Naive B cell (primary cell): ENCODE data around the gene ZNF346. TPM values are rescaled to one million over a fixed set of nuclear protein-coding genes. Genes with fewer than 3 reads are reported as not detected.

ENCODE experiments used
- ATAC-seq, 2 donors: fragments of 150-1000 bp; cut with Tn5 transposase; 2 replicates each; pipeline ENCODE4 v1.10.0; 2021; ENCODE audit warnings: low read depth in 2 of 2, mild to moderate bottlenecking in 2 of 2, moderate library complexity in 2 of 2
- DNase-seq: peaks from one replicate; pipeline ENCODE4 v3.0.0; 2022
- H3K27ac Mint-ChIP-seq, 6 donors: one replicate each; pipeline ENCODE4 v1.8.0; 2020 to 2022; ENCODE audit warnings: mild to moderate bottlenecking in 6 of 6, mixed read lengths in 6 of 6, moderate library complexity in 5 of 6, inconsistent platforms in 2 of 6
- H3K27me3 Mint-ChIP-seq, 3 donors: one replicate each; pipeline ENCODE4 v1.8.0; 2021 to 2022; ENCODE audit warnings: mixed read lengths in 3 of 3, mild to moderate bottlenecking in 1 of 3
- H3K36me3 Mint-ChIP-seq, 2 donors: one replicate each; pipeline ENCODE4 v1.8.0; 2020 to 2022; ENCODE audit warnings: mixed read lengths in 2 of 2, inconsistent platforms in 1 of 2, mild to moderate bottlenecking in 1 of 2
- H3K4me1 Mint-ChIP-seq, 3 donors: one replicate each; pipeline ENCODE4 v1.8.0; 2020 to 2022; ENCODE audit warnings: mixed read lengths in 3 of 3, inconsistent platforms in 1 of 3, mild to moderate bottlenecking in 1 of 3, moderate library complexity in 1 of 3
- H3K4me3 Mint-ChIP-seq, 8 donors: one replicate each; pipeline ENCODE4 v1.8.0; 2020 to 2022; ENCODE audit warnings: mild to moderate bottlenecking in 8 of 8, mixed read lengths in 8 of 8, moderate library complexity in 8 of 8, inconsistent platforms in 2 of 8
- H3K9me3 Mint-ChIP-seq, 7 donors: one replicate each; pipeline ENCODE4 v1.8.0; 2020 to 2022; ENCODE audit warnings: mixed read lengths in 7 of 7, mild to moderate bottlenecking in 5 of 7, inconsistent platforms in 2 of 7, moderate library complexity in 1 of 7
- polyA plus RNA-seq, 6 donors: library from polyadenylated mRNA; unstranded; fragments of 300-500 nt; fragmentation: Illumina TruSeq; gene quantifications; one replicate each; pipeline ENCODE4 v1.2.3, GENCODE V29; 2021; ENCODE audit warnings: low read depth in 6 of 6

The ZNF346 gene
- polyA plus RNA-seq, 6 donors from 2014 or later: 12.3 to 23.2 (median 16.5) TPM

DNA sequence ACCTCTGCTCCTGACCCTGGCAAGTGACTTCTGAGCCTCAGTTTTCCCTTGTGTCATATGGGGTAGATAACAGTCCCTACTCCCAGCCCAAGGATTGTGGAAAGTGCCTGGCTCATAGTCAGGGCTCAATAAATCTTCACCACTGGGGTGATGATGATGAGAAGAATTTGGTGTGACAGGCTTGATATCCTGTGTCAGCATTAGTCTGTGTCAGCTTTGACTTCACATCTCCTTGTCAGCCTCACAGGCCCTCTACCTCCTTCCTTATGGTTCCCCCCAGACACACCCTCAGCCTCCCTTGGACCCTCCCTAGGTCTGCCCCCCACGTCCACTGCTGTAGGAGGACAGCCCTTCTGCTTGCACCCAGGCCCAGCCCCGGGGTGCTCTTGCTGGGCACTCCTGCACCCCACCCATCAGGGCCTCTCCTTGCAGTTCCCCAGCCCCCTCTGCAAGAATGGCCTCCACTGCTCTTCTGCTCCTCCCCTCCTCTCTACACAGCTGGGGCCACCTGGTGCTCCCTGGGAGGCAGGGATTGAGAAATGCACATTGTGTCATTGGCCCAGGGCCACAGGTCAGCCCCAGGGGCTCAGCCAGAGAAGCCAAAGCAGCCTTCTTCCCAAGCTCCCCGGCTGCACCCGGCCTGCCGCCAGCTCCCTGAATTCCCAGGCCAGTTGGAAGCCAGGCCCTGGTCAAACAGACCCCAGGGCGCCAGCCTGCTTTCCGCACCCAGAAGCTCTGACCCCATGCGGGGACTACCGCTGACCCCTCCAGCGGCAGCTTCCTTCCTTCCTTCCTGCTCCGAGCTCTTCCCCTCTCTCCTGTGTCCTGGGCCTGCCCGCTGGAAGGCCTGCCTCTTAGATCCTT is 72.0 kb downstream of the ZNF346 start:
- Mint-ChIP-seq H3K4me3 (peak overlapping the region in 1 of 8 donors; percentile 9), H3K27me3 (no peaks in the 10 kb centered on the region), H3K27ac (peak overlapping the region in 1 of 6 donors; percentile 52), H3K9me3 (no peaks in the 10 kb centered on the region), H3K4me1 (peaks cover 0 to 5% (median 4%) of the 10 kb centered on the region in 3 donors), H3K36me3 (no peaks in the 10 kb centered on the region)
- ATAC-seq (no peak), DNase-seq (no peak)

DNA sequence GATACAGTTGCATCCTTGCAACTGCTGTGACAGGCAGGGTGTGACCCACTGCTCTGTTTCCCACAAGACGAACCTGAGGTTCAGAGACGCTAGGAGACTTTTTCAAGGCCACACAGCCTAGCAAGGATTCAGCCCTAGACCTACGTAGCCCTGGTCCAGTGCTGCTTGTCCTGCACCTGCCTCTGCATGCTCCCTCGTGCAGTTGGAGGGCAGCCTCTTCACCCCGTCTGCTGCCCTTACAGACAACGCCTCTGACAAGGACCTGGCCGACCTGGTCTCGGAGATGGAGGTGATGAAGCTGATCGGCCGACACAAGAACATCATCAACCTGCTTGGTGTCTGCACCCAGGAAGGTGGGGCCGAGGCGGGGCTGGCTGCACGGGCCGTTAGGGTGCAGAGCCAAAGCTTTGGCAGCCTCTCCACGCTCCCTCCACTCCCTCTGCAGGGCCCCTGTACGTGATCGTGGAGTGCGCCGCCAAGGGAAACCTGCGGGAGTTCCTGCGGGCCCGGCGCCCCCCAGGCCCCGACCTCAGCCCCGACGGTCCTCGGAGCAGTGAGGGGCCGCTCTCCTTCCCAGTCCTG is 72.7 kb downstream of the ZNF346 start:
- H3K9me3 Mint-ChIP-seq: no peaks in the 10 kb centered on the region
- H3K27ac Mint-ChIP-seq: peak overlapping the region in 1 of 6 donors; percentile 37
- H3K36me3 Mint-ChIP-seq: no peaks in the 10 kb centered on the region
- no peak overlapping the region for H3K4me3 Mint-ChIP-seq
- DNase-seq: no peak
- peaks cover 5 to 7% (median 5%) of the 10 kb centered on the region in 3 donors for H3K4me1 Mint-ChIP-seq
- no peak for ATAC-seq
- H3K27me3 Mint-ChIP-seq: no peaks in the 10 kb centered on the region

DNA sequence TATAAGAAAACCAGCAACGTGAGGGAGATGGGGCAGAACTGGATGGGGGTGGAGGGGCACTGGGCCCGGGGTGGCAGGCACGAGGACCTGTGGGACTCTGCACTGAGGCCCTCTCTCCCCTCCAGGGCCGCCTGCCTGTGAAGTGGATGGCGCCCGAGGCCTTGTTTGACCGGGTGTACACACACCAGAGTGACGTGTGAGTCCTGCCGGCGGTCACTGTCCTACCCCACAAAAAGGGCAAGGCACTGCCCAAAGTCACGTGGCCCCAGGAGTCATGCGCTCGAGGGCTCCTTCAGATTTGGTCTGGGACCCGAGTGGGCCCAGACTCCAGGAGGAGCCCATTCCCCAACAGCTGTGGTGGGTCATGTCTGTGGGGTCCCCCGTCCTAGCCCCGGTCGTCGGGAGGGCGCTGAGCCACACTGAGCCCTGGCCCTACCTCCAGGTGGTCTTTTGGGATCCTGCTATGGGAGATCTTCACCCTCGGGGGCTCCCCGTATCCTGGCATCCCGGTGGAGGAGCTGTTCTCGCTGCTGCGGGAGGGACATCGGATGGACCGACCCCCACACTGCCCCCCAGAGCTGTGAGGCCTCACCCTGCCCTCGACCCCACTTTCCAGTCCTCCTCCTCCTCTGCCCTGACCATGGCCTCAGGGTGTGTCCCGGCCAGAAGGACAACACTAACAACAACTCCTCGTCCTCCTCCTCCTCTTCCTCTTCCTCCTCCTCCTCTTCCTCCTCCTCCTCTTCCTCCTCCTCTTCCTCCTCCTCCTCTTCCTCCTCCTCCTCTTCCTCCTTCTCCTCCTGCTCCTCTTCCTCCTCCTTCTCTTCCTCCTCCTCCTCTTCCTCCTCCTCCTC is 73.9 kb downstream of the ZNF346 start:
- no peaks in the 10 kb centered on the region for H3K27me3 Mint-ChIP-seq
- DNase-seq: no peak
- no peak overlapping the region for H3K4me3 Mint-ChIP-seq
- H3K9me3 Mint-ChIP-seq: no peaks in the 10 kb centered on the region
- no peaks in the 10 kb centered on the region for H3K36me3 Mint-ChIP-seq
- no peak overlapping the region for H3K27ac Mint-ChIP-seq
- H3K4me1 Mint-ChIP-seq: peaks cover 5 to 7% (median 5%) of the 10 kb centered on the region in 3 donors
- no peak for ATAC-seq

DNA sequence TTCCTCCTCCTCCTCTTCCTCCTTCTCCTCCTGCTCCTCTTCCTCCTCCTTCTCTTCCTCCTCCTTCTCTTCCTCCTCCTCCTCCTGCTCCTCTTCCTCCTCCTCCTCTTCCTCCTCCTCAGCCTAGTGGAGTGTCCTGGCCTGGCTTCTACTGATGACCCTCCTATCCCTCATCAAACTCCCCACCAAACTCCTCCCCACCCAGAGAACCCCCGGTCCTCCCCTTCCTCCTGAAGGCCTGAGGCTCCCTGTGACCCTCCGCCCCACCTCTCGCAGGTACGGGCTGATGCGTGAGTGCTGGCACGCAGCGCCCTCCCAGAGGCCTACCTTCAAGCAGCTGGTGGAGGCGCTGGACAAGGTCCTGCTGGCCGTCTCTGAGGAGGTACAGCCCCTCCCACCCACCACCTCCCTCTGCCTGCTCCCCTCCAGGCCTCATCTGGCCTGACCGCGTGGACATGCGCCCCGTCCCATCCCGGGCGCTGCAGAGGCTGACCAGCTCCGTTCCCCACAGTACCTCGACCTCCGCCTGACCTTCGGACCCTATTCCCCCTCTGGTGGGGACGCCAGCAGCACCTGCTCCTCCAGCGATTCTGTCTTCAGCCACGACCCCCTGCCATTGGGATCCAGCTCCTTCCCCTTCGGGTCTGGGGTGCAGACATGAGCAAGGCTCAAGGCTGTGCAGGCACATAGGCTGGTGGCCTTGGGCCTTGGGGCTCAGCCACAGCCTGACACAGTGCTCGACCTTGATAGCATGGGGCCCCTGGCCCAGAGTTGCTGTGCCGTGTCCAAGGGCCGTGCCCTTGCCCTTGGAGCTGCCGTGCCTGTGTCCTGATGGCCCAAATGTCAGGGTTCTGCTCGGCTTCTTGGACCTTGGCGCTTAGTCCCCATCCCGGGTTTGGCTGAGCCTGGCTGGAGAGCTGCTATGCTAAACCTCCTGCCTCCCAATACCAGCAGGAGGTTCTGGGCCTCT is 74.8 kb downstream of the ZNF346 start:
- Mint-ChIP-seq H3K9me3 (no peaks in the 10 kb centered on the region), H3K27me3 (no peaks in the 10 kb centered on the region), H3K36me3 (no peaks in the 10 kb centered on the region), H3K27ac (no peak overlapping the region), H3K4me3 (peak overlapping the region in 1 of 8 donors; percentile 57), H3K4me1 (peaks cover 5 to 7% (median 5%) of the 10 kb centered on the region in 3 donors)
- DNase-seq (no peak), ATAC-seq (no peak)

DNA sequence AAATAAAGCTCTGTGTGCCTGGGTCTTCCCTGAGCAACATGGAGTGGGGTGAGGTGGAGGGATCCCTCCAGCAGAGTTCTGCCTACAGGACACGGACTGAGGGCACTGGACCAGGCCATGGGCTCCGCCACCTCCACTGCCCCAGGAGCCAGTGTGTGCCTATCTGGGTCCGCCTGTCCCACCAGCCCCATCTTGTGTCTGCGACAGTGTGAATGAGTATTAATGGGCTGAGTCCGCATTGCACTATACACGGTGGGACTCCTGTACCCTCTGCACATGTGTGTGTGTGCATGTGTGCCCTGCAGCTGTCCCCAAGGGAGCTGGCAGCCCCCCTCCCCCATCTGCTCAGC is 75.6 kb downstream of the ZNF346 start:
- Mint-ChIP-seq H3K27me3 (no peaks in the 10 kb centered on the region), H3K9me3 (no peaks in the 10 kb centered on the region), H3K4me1 (peaks cover 5 to 7% (median 5%) of the 10 kb centered on the region in 3 donors), H3K27ac (no peak overlapping the region), H3K4me3 (no peak overlapping the region), H3K36me3 (no peaks in the 10 kb centered on the region)
- ATAC-seq (no peak), DNase-seq (no peak)

DNA sequence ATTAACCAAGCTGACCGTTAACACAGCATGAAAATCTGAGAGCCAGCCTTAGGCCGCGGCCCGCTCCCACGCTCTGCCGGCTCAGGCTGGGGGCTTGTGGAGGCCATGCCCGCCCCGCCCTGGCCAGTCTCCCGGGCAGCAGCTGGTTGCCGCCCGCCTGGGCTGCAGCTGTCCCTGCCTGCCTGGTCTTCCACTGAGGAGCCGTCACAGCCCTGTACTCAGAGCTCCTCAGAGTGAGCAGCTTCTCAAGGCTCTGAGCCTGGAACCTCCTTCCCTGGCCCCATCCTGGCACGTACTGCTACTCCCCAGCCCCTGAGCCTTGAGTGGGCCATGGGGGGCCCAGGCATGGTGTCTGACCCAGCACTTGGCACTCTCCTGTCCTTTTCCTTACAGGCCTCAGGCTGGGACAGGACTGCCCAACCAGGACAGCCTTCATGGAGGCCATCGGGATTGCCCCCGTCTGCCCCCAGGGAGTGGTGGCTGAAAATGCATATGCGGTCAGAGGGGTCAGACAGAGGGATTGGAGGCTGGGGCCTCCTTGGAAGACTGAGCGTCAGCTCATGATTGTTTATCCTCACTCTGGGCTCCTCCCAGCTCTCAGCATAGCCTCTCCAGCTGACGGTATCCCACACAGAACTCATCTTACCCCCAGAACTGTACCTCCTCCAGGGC is 76.1 kb downstream of the ZNF346 start:
- H3K27me3 Mint-ChIP-seq: peaks cover 0 to 5% (median 2%) of the 10 kb centered on the region in 3 donors
- H3K9me3 Mint-ChIP-seq: no peaks in the 10 kb centered on the region
- DNase-seq: no peak
- H3K4me3 Mint-ChIP-seq: no peak overlapping the region
- peaks cover 5 to 7% (median 5%) of the 10 kb centered on the region in 3 donors for H3K4me1 Mint-ChIP-seq
- peak overlapping the region in 1 of 6 donors; percentile 36 for H3K27ac Mint-ChIP-seq
- no peak for ATAC-seq
- H3K36me3 Mint-ChIP-seq: no peaks in the 10 kb centered on the region

DNA sequence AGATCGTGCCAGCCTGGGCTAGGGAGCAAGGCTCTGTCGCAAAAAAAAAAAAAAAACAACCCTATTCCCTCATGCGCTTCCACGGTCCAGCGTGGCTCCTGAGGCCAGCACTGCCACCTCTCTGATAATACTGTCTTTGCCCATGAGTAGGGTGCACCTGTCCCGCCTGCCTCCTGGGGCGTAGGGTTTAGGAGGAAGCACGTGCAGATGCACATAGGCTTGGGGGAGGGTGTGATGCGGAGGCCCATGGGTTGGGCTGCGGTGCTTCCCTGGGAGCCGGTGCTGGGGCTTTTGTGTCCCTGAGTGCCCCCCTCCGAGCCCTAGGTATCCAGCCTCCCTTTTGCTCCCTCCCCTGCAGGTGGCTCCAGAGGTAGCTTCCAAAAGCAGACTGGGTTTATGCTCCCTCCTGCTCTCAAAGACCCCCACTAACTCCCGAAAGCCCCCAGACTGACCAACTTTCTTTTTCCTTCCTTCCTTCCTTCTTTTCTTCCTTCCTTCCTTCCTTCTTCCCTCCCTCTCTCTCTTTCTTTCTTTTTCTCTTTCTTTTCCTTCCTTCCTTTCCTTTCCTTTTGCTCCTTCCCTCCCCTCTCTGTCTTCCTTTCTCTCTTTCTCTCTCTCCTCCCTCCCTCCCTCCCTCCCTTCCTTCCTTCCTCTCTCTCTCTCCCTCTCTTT is 77.1 kb downstream of the ZNF346 start:
- Mint-ChIP-seq H3K27me3 (peaks cover 0 to 12% (median 10%) of the 10 kb centered on the region in 3 donors), H3K36me3 (no peaks in the 10 kb centered on the region), H3K4me3 (no peak overlapping the region), H3K4me1 (peaks cover 5 to 7% (median 5%) of the 10 kb centered on the region in 3 donors), H3K27ac (no peak overlapping the region), H3K9me3 (no peaks in the 10 kb centered on the region)
- peak; percentile 51 to 62 for ATAC-seq
- no peak for DNase-seq

DNA sequence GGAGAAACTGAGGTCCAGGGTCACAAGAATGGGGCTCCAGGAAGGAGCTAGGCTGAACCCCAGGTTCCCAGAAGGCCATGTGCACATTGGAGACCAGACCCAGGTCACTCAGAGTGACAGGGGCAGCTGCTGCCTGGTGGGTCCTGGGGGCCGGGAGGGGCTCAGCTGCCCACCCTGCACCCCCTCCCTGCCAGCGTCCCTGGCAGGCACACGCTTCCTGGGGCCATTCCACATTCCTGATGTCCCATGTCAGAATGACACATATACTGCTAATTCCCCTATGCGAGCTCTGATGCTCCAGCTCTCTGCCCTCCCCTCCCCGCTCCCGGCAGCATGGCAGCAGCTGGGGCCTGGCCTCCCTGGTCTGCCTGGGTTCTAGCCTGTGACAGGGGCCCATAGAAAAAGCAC is 78.2 kb downstream of the ZNF346 start:
- peaks cover 0 to 14% (median 10%) of the 10 kb centered on the region in 3 donors for H3K27me3 Mint-ChIP-seq
- no peaks in the 10 kb centered on the region for H3K9me3 Mint-ChIP-seq
- H3K27ac Mint-ChIP-seq: no peak overlapping the region
- DNase-seq (no peak), ATAC-seq (no peak)
- H3K4me3 Mint-ChIP-seq: no peak overlapping the region
- H3K4me1 Mint-ChIP-seq: peaks cover 5 to 7% (median 5%) of the 10 kb centered on the region in 3 donors
- H3K36me3 Mint-ChIP-seq: no peaks in the 10 kb centered on the region

DNA sequence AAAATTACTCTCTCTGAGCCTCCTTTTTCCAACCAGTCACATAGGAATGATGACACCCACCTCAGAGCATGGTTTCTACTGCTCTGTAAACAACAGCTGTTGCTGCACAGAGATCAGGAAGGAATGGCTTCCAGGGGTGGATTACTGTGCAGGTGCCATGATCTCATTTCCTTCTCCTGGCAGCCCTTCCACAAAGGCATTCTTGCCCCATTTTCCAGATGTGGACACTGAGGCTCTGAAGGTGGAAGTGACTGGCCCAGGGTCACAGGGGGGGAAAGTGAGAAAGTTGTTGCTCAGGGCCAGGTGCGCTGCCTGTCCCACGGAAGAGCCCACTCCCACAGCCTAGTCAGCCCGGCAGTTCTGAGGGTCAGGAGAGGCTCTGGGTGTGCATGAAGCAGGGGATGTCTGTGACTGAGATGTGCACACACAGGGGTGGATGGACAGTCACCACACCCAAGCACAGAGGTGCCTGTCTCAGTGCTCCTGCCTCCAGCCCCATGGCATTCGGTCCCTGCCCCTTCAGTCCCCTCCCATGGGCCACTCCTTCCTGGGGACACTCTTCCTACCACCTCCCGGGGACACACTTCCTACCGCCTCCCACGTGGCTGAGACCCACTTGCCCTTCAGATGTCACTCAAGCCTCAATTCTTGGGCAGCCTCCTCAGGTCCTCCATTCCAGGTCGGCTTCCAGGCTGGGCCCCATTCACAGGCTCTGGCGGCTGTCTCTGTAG is 81.2 kb downstream of the ZNF346 start:
- peak overlapping the region in 1 of 6 donors; percentile 12 for H3K27ac Mint-ChIP-seq

DNA sequence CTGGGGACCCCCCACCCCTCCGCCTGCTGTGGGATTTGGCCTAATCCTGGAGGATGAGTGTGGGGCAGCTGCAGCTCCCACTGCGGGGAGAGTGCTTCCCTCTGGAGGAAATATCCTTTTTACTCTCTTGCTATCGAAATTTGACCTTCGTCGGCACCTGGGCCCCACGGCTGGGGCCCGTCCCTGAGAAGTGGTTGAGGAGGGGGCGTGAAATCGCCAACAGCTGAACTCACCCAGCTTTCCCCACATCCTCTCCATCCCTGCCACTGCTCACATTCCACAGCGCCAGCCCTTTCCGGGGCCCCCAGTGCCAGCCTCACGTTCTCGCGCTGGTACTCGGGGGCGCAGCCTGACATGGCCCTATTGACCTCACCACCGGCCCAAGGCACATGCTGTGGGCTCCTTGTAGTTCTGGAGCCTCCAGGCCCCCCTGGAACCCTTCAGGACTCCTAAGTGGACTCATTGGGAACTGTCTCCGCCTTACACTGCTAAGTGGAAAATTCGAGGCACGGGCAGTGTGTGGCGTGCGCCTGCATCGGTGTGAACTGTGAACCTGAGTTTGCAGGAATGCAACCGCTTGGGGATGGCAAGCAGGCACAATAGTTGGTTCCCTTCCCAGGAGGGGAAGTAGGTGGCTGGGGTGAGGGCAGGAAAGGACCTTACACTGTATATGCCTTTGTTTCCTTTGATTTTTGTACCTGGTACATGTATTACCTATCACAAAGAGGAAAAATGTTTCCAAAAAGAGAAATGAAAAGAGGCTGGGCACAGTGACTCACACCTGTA is 83.4 kb downstream of the ZNF346 start:
- H3K36me3 Mint-ChIP-seq: no peaks in the 10 kb centered on the region
- DNase-seq (no peak), ATAC-seq (no peak)
- peaks cover 0 to 31% (median 10%) of the 10 kb centered on the region in 3 donors for H3K27me3 Mint-ChIP-seq
- no peak overlapping the region for H3K4me3 Mint-ChIP-seq
- H3K9me3 Mint-ChIP-seq: no peaks in the 10 kb centered on the region
- H3K27ac Mint-ChIP-seq: no peak overlapping the region
- H3K4me1 Mint-ChIP-seq: no peaks in the 10 kb centered on the region

More for the DNA sequence above, 81.2 kb downstream of the ZNF346 start:
- peaks cover 0 to 25% (median 10%) of the 10 kb centered on the region in 3 donors for H3K27me3 Mint-ChIP-seq
- no peak for ATAC-seq
- no peaks in the 10 kb centered on the region for H3K36me3 Mint-ChIP-seq
- no peak overlapping the region for H3K4me3 Mint-ChIP-seq
- H3K4me1 Mint-ChIP-seq: peaks cover 0 to 5% (median 3%) of the 10 kb centered on the region in 3 donors
- no peaks in the 10 kb centered on the region for H3K9me3 Mint-ChIP-seq
- DNase-seq: no peak

DNA sequence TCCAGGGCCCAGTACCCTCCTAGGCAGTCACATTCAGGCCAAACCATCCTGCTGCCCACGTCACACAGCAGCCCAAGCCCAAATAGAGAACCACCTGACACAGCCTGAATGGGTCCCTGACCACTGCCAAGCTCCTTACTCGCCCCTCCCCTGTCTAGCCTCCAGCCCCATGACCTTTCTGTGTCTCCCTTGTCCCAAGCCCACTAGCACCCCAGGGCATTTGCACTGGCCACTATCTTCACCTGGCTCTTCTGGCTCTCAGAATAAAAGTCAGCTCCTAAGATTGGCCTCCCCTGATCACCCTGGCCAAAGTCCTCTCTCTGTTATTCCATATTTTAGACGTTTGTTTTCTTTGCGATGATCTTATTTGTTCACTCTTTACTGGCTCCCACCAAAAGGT is 84.7 kb downstream of the ZNF346 start:
- peak overlapping the region in 1 of 6 donors; percentile 81 for H3K27ac Mint-ChIP-seq
- ATAC-seq (no peak), DNase-seq (no peak)
- peaks cover 0 to 7% (median 5%) of the 10 kb centered on the region in 3 donors for H3K4me1 Mint-ChIP-seq
- no peak overlapping the region for H3K4me3 Mint-ChIP-seq
- no peaks in the 10 kb centered on the region for H3K36me3 Mint-ChIP-seq
- no peaks in the 10 kb centered on the region for H3K9me3 Mint-ChIP-seq
- H3K27me3 Mint-ChIP-seq: peaks cover 0 to 31% (median 10%) of the 10 kb centered on the region in 3 donors
